Mesendoderm (in vitro differentiated cells): ENCODE data around the gene FSHR.

Source experiments
- DNase-seq: peaks from one replicate; pipeline ENCODE4 v3.0.0; 2013
- H2AK5ac ChIP-seq: 2 replicates; pipeline ENCODE4 v1.6.1; 2013; ENCODE audit warnings: low read length, inconsistent platforms
- H2BK120ac ChIP-seq: 2 replicates; pipeline ENCODE4 v1.6.1; 2013; ENCODE audit warnings: low read depth, mild to moderate bottlenecking, low read length, moderate library complexity, mixed read lengths
- H2BK15ac ChIP-seq: replicated peaks from 2 replicates; pipeline ENCODE4 v1.6.1; 2013; ENCODE audit warnings: low read depth, mild to moderate bottlenecking, moderate library complexity
- H2BK5ac ChIP-seq: 2 replicates; pipeline ENCODE4 v1.6.1; 2013; ENCODE audit warnings: low read length, inconsistent platforms
- H3K18ac ChIP-seq: 2 replicates; pipeline ENCODE4 v1.6.1; 2013; ENCODE audit warnings: mild to moderate bottlenecking, low read length, mixed read lengths
- H3K23ac ChIP-seq: one replicate; pipeline ENCODE4 v1.6.1; 2013; ENCODE audit warnings: low read length
- H3K27ac ChIP-seq: 2 replicates; pipeline ENCODE4 v1.5.1; 2013; ENCODE audit warnings: low read depth, mild to moderate bottlenecking, inconsistent platforms, low read length, moderate library complexity
- H3K27me3 ChIP-seq: 2 replicates; pipeline ENCODE4 v1.6.1; 2013; ENCODE audit warnings: low read length, control low read depth, mild to moderate bottlenecking, inconsistent platforms; ENCODE audit not compliant: insufficient read depth, poor library complexity
- H3K36me3 ChIP-seq: 2 replicates; pipeline ENCODE4 v1.6.1; 2013; ENCODE audit warnings: low read length, inconsistent platforms; ENCODE audit not compliant: control insufficient read depth, insufficient read depth
- H3K4ac ChIP-seq: one replicate; pipeline ENCODE4 v1.6.1; 2013; ENCODE audit warnings: low read depth, mild to moderate bottlenecking, low read length, moderate library complexity
- H3K4me1 ChIP-seq: 2 replicates; pipeline ENCODE4 v1.6.1; 2013; ENCODE audit warnings: low read depth, low read length, inconsistent platforms; ENCODE audit not compliant: control insufficient read depth
- H3K4me2 ChIP-seq: 2 replicates; pipeline ENCODE4 v1.6.1; 2013; ENCODE audit warnings: low read length
- H3K4me3 ChIP-seq: 2 replicates; pipeline ENCODE4 v1.5.1; 2013; ENCODE audit warnings: mild to moderate bottlenecking, low read length
- H3K56ac ChIP-seq: one replicate; pipeline ENCODE4 v1.6.1; 2013; ENCODE audit warnings: low read length
- H3K79me1 ChIP-seq: 2 replicates; pipeline ENCODE4 v1.6.1; 2013; ENCODE audit warnings: low read length, inconsistent platforms
- H3K79me2 ChIP-seq: 2 replicates; pipeline ENCODE4 v1.6.1; 2013; ENCODE audit warnings: mild to moderate bottlenecking, low read length; ENCODE audit not compliant: control insufficient read depth, insufficient read depth
- H3K9ac ChIP-seq: 2 replicates; pipeline ENCODE4 v1.6.1; 2013; ENCODE audit warnings: low read length, inconsistent platforms
- H4K5ac ChIP-seq: one replicate; pipeline ENCODE4 v1.6.1; 2013; ENCODE audit warnings: low read length
- H4K8ac ChIP-seq: one replicate; pipeline ENCODE4 v1.6.1; 2013; ENCODE audit warnings: low read depth, mild to moderate bottlenecking, control low read depth, low read length, moderate library complexity
- WGBS: extraction: QIAGEN DNeasy Blood & Tissue Kit; methylation state at CpG from one replicate; pipeline ENCODE4 v1.1.7; 2013; ENCODE audit warnings: low lambda C conversion rate, missing lambda C conversion rate; ENCODE audit not compliant: insufficient coverage; ENCODE audit errors: extremely low coverage; 5-methylcytosine and 5-hydroxymethylcytosine counted together

Gene FSHR

GRCh38 chr2:49004036-49004626, 150.2 kb downstream of the FSHR start:
- no peak overlapping the region for H4K8ac ChIP-seq
- no peaks in the 10 kb centered on the region for H3K4me1 ChIP-seq
- H3K23ac ChIP-seq = no peak overlapping the region
- H3K27me3 ChIP-seq = no peaks in the 10 kb centered on the region
- no peak overlapping the region for H3K4me3 ChIP-seq
- H2BK5ac ChIP-seq = no peak overlapping the region
- no peak overlapping the region for H2AK5ac ChIP-seq
- H3K9ac ChIP-seq = no peak overlapping the region
- no peaks in the 10 kb centered on the region for H3K36me3 ChIP-seq
- H4K5ac ChIP-seq = no peak overlapping the region
- no CpG with 5 or more reads among the region's 1 CpG for WGBS
- no peak overlapping the region for H3K4me2 ChIP-seq
- no peak overlapping the region for H3K4ac ChIP-seq
- no peak overlapping the region for H3K27ac ChIP-seq
- no peak overlapping the region for H2BK120ac ChIP-seq
- no peak overlapping the region for H3K18ac ChIP-seq
- no peak overlapping the region for H2BK15ac ChIP-seq
- H3K79me1 ChIP-seq = no peaks in the 10 kb centered on the region
- DNase-seq = peak; percentile 13
- H3K79me2 ChIP-seq = no peaks in the 10 kb centered on the region
- no peak overlapping the region for H3K56ac ChIP-seq

GRCh38 chr2:49003201-49003600, 151.1 kb downstream of the FSHR start:
- Histone ChIP-seq H3K27me3 (no peaks in the 10 kb centered on the region), H3K23ac (no peak overlapping the region), H3K79me2 (no peaks in the 10 kb centered on the region), H3K36me3 (no peaks in the 10 kb centered on the region), H3K56ac (no peak overlapping the region), H3K4ac (no peak overlapping the region), H2BK5ac (no peak overlapping the region), H3K4me1 (no peaks in the 10 kb centered on the region), H2BK15ac (no peak overlapping the region), H3K27ac (no peak overlapping the region), H3K9ac (no peak overlapping the region), H4K5ac (no peak overlapping the region), H3K4me3 (no peak overlapping the region), H3K4me2 (no peak overlapping the region), H3K79me1 (no peaks in the 10 kb centered on the region), H4K8ac (no peak overlapping the region), H2BK120ac (no peak overlapping the region), H2AK5ac (no peak overlapping the region), H3K18ac (no peak overlapping the region)
- WGBS = no CpG with 5 or more reads among the region's 5 CpGs
- DNase-seq = no peak

GRCh38 chr2:49002750-49003149, 151.6 kb downstream of the FSHR start:
- Histone ChIP-seq H3K36me3 (no peaks in the 10 kb centered on the region), H3K4me2 (no peak overlapping the region), H2BK5ac (no peak overlapping the region), H3K4me3 (no peak overlapping the region), H3K4me1 (no peaks in the 10 kb centered on the region), H2AK5ac (no peak overlapping the region), H3K9ac (no peak overlapping the region), H3K4ac (no peak overlapping the region), H3K56ac (no peak overlapping the region), H4K8ac (no peak overlapping the region), H2BK15ac (no peak overlapping the region), H3K23ac (no peak overlapping the region), H4K5ac (no peak overlapping the region), H2BK120ac (no peak overlapping the region), H3K27me3 (no peaks in the 10 kb centered on the region), H3K18ac (no peak overlapping the region), H3K79me1 (no peaks in the 10 kb centered on the region), H3K79me2 (no peaks in the 10 kb centered on the region), H3K27ac (no peak overlapping the region)
- no peak for DNase-seq
- no CpG with 5 or more reads among the region's 3 CpGs for WGBS

GRCh38 chr2:49000695-49001094, 153.6 kb downstream of the FSHR start:
- DNase-seq = no peak
- H3K27me3 ChIP-seq = no peaks in the 10 kb centered on the region
- H3K4me3 ChIP-seq = no peak overlapping the region
- no peak overlapping the region for H2BK15ac ChIP-seq
- H4K8ac ChIP-seq = no peak overlapping the region
- no peak overlapping the region for H3K4me2 ChIP-seq
- no peaks in the 10 kb centered on the region for H3K79me1 ChIP-seq
- H3K23ac ChIP-seq = no peak overlapping the region
- H3K4me1 ChIP-seq = no peaks in the 10 kb centered on the region
- H2AK5ac ChIP-seq = no peak overlapping the region
- no peak overlapping the region for H2BK120ac ChIP-seq
- H2BK5ac ChIP-seq = no peak overlapping the region
- H3K18ac ChIP-seq = no peak overlapping the region
- no peak overlapping the region for H3K9ac ChIP-seq
- H3K56ac ChIP-seq = no peak overlapping the region
- H3K79me2 ChIP-seq = no peaks in the 10 kb centered on the region
- no peak overlapping the region for H4K5ac ChIP-seq
- H3K36me3 ChIP-seq = no peaks in the 10 kb centered on the region
- H3K4ac ChIP-seq = no peak overlapping the region
- no peak overlapping the region for H3K27ac ChIP-seq

GRCh38 chr2:48998449-48998848, 155.9 kb downstream of the FSHR start:
- H4K5ac ChIP-seq = no peak overlapping the region

GRCh38 chr2:48993576-48993975, 160.7 kb downstream of the FSHR start:
- Histone ChIP-seq H3K27me3 (no peaks in the 10 kb centered on the region), H3K27ac (no peak overlapping the region), H2BK120ac (no peak overlapping the region), H2AK5ac (no peak overlapping the region), H3K18ac (no peak overlapping the region), H3K56ac (no peak overlapping the region), H3K4me1 (no peaks in the 10 kb centered on the region), H2BK15ac (no peak overlapping the region), H4K5ac (no peak overlapping the region), H4K8ac (no peak overlapping the region), H2BK5ac (no peak overlapping the region), H3K4me2 (no peak overlapping the region), H3K9ac (no peak overlapping the region), H3K79me1 (no peaks in the 10 kb centered on the region), H3K79me2 (no peaks in the 10 kb centered on the region), H3K4me3 (no peak overlapping the region), H3K4ac (no peak overlapping the region), H3K36me3 (no peaks in the 10 kb centered on the region), H3K23ac (no peak overlapping the region)
- WGBS = no CpG with 5 or more reads among the region's 2 CpGs
- no peak for DNase-seq

More at GRCh38 chr2:48998449-48998848, 155.9 kb downstream of the FSHR start:
- no peak overlapping the region for H4K8ac ChIP-seq
- no peak for DNase-seq
- no peak overlapping the region for H3K4me3 ChIP-seq
- H3K4me2 ChIP-seq = no peak overlapping the region
- H3K9ac ChIP-seq = no peak overlapping the region
- H3K79me1 ChIP-seq = no peaks in the 10 kb centered on the region
- H2BK15ac ChIP-seq = no peak overlapping the region
- no peaks in the 10 kb centered on the region for H3K27me3 ChIP-seq
- H3K4ac ChIP-seq = no peak overlapping the region
- H3K23ac ChIP-seq = no peak overlapping the region
- H2BK5ac ChIP-seq = no peak overlapping the region
- H3K79me2 ChIP-seq = no peaks in the 10 kb centered on the region
- H2AK5ac ChIP-seq = no peak overlapping the region
- no peak overlapping the region for H2BK120ac ChIP-seq
- H3K27ac ChIP-seq = no peak overlapping the region
- WGBS = no CpG with 5 or more reads among the region's 2 CpGs
- H3K36me3 ChIP-seq = no peaks in the 10 kb centered on the region
- no peak overlapping the region for H3K18ac ChIP-seq
- H3K56ac ChIP-seq = no peak overlapping the region
- H3K4me1 ChIP-seq = no peaks in the 10 kb centered on the region
